ENCODE data around the gene VASH1.
A peak's percentile ranks its signal among the peaks of the same experiment; 100 is the strongest.
"Not testable (repeated sequence)": the region's sequence is repeated elsewhere in the genome, so short reads cannot be mapped to it uniquely, and the experiment has no call there.

VASH1 gene

DNA sequence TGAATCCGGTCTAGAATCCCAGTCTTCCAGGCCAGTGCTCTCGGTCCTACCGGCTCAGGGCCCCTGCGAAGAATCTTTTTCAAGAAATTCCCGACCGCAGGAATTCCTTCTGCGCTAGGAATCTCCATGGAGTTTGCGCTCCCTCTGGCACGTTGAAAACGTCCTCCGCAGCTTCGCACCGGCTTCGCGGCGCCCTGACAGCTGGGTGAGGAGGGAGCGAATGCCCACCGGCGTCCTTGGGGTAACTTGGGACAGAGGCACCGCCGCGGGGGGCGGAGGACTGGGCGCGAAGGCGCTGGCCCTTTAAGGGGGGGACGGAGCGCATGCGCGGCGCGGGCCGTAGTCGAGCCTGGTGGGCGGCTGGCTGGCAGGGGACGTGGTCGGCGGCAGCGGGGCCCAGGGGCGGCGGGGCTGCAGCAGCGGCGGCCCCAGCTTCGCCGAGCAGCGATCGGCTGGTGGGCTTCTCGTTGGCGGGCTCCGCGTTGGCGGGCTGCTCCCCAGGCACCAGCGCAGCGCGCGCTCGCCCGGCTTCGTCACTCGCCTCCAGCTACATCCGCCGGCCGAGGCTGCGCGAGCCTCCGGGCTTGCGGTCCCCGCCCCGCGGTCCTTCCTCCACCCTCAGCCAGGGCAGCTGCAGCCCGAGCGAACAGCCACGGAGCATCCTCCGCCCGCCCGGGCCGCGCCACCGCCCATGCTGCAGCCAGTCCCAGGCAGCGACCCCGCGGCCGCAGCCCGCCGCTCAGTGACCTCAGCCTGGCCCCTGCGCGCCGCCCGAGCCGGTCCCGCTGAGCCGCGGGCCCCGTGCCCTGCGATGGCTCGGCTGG is at the start of gene VASH1:
Gene VASH1 (plus strand): TSS at position 333 of the 824 bp plus-strand sequence. CDS start 1,354 bp downstream, outside the sequence.
- peak; percentile 87 for DNase-seq

DNA sequence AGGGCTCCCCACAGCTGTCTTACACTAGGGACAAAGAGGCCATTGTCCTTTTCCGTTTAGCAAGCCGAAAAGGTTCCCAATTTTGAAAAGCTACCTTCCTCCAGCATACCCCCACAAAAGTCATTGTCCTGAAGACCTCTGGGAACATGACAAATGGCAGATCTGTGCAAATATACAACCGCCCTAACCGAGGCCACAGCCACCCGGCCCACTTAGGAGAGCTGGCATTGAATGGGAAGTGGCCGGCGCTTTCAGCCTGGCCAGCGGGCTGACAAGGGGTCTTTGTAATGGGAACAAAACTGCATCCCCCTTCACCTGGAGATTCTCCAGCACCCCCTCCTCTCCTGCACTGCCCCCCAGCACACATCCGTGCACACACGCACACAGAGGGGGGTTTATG is 48.1 kb upstream of the VASH1 start:
- peak; percentile 41 for DNase-seq

DNA sequence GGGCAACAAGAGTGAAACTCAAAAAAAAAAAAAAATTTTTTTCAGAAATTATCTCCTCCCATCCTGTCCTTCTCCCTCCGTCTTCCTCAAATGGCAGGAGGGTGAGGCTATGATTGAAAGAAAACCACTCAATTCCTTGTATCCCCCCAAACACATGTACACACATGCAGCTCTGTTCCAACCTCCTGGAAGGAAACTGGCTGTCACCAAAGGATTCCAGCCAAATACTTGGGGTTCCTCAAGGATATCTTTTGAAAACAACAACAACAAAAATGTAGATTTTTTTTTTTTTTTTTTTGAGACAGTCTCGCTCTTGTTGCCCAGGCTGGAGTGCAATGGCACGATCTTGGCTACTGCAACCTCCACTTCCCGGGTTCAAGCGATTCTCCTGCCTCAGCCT is 46.8 kb upstream of the VASH1 start:
- DNase-seq: no peak

DNA sequence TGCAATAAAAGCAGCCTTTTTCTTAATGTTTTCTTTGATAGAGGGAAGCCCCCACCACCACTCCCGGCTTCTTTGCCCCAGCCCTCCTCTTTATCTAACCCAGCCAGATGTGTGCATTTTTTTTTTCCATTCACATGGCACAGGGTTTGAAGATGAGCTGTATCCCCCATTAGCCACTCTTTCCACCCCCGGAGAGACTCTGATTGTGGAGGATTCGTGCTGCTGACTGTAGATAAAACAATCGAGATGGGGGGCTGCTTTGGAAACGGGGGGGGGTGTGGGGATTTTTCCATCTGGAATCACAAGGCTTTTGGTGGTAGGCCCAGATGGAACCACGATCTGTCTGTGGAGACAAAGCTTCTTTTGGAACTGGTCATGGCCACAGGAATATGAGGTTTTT is 46.2 kb upstream of the VASH1 start:
- DNase-seq: no peak

DNA sequence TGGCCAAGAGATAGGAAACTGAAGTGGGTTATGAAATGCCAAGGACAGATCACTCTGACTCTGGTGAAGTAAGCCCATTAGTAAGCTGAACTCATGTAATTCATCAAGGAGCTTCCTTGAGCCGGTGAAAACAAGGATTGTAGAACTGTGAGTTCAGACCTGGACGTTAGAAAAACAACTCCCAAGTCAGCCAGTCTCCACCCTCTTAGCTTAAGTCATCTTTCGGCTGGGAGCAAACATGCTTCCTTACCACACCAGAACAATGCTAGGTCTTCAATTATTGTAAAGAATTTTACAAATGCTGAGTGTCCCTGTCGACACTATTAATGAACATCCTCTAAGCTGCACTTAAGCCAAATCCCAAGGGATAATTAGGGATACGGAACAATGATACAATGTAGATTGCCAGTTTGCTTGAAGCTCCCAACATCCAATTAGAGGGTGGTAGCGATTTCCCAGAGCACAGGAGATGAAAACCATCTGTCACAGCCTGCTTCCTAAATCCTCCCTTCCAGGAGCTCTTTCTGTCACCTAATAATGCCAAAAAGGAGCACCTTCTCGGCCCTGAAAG is 45.7 kb upstream of the VASH1 start:
- peak; percentile 13 for DNase-seq

DNA sequence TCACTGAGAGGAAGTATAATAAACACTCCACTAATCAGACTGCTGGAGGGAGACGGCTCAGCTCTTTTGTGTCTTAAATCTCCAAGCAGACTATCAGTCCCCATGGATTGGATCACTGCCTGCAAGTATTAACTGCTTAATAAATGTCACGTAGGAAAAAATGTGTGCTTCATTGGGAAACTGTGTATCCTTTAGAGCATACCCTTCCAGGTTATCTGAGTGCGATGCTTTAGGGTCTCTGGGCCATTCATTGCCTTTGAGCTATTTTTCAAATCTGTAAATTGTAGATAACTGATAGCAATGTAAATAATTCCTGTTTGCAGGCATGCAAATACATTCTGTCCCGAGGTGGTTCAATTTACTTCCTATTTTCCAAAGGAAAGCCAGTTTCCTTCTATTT is 45.0 kb upstream of the VASH1 start:
- no peak for DNase-seq

DNA sequence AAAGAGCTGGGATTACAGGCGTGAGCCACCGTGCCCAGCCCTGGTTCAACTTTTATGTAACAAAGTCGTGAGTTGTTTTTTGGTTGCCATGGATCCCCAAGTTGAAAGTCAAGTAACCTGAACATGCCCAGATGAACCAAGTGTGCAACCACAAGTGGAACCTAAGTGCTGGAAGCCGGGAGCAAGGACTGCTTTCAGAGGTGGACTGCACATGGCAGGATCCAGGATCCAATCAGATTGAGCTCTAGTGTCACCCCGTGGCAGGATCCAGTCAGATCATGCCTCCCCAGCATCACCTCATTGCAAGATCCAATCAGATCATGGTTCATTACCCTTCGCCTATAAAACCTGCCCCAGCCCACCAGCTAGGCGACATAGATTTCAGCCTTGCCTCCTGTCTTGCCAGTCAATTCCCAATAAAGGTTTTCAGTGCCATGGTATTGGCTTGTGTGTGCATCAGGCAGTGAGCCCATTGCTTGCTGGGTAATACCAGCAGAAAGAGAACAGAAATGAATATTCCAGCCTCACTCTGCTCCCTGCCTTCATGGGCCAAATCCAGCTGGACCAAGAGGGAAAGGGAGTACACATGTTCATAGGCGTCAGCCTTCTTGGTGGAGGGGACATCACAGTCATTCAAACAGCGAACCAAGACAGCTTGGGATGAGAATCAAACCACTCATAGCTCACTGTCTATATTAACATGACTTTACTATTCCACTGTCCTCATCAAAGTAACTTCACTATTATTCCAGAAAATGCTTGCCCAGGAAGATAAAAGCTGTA is 43.6 kb upstream of the VASH1 start:
- peak; percentile 42 for DNase-seq

DNA sequence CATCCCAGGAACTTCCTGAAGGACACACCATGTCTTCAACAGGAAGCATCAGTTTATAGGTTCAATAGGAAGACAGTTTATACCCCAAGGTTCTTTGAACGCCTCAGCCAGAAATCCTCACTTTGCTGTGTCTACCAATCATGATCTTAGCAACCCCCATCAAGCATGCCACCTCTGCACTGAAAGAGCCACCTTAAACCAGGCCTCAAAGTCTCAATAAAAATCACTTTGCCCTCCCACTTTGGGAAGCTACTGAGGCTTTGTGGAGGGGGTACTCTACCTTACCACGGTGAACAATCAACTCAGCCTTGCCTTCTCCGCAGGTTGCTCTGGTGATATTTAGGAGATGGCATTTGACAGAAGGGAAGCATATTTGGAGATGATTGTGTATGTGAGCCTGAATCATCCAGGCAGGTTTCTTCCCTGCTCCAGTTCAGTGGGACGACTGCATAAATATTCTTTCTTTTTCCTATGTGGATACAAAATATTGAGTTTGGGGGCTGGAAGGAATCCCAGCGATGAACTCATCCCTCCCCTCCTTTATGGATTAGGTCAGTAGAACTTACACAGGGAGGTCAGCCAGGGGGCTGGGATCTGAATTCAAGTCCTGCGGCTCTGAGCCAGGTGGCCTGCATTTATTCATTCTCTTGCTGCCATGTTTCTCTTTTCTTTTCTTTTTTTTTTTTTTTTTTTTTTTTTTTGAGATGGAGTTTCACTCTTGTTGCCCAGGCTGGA is 42.8 kb upstream of the VASH1 start:
- peak; percentile 28 for DNase-seq

DNA sequence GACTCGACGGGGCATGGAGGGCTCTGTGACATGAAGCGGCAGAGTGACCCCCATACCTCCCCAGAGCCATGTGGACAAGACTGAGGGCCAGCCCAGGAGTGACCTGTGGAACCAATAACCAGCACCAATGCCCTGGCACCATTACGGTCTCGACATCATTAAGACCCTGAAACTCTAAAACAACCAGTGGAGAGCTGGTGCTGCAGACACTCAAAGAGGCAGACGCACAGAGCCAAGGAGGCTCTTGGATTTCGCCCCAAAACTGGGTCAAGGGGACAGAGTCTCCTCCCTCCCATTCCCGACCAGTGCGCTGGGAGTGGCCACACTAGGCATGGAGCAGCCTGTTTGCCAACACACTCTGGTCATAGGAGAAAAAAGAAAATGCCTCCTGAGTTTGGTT is 41.6 kb upstream of the VASH1 start:
- peak; percentile 32 for DNase-seq

DNA sequence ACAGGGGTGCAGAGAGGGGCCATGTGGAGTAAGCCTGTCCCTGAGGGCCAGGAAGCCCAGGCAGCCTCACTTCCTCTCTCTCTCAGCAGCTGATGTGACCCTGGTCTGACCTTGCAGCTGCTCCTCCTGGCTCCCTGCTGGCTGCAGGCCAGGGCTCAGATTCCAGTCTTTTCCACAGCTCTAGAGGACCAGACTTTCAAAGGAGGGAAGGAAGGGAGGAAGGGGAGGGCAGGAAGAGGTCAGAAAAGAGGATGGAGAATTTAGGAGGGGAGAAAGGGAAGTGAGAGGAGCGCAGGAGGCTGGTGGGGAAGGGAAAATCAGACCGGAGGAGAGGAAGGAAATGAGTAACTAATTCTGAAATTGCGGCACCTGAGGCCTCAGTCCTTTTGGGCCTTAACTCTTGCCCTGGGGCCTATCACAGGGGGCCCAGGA is 40.9 kb upstream of the VASH1 start:
- DNase-seq: peak; percentile 54

DNA sequence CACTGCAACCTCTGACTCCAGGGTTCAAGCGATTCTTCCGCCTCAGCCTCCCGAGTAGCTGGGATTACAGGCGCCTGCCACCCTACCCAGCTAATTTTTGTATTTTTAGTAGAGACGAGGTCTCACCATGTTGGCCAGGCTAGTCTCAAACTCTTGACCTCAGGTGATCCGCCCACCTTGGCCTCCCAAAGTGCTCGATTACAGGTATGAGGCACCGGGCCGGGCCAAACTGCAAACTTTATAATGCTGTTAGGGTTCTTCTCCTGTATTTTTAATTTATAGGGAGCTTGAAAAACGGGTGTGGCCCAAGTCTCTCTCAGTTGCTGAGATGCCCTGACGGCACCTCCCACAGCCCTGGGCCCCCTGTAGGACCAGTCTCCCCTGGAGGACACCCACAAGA is 39.8 kb upstream of the VASH1 start:
- not testable (repeated sequence) for DNase-seq

DNA sequence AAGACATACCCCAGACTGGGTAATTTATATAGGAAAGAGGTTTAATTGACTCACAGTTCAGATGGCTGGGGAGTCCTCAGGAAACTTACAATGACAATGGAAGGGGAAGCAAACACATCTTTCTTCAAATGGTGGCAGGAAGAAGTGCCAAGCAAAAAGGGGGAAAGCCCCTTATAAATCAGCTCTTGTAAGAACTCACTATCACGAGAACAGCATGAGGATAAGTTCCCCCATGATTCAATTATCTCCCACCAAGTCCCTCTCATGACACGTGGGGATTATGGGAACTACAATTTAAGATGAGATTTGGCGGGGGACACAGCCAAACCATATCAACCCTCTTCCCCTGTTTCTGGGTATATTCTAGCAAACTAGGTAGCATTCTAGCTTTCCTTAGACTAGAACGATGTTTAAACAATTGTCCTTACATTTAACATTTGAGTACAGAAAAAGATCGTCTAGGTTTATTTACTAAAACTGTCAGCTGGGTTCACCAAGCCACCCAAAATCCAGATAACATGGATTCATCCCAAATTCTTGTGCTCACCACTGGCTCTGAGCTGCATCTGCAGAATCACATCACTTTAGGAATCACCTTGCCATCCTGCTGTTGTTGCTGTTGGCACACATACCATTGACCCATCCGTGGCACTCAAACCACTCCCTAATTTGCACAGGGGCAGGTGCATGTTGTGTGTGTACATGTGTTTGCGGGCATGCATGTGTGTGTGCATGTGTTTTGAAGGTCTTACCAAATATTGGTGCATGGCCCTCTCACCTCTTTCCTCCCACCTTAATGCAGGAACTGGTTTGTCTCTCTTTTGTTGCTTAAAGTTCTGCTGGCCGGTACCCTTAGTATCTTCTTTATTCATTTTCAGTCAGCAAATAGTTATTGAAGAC is 36.4 kb upstream of the VASH1 start:
- DNase-seq: no peak

DNA sequence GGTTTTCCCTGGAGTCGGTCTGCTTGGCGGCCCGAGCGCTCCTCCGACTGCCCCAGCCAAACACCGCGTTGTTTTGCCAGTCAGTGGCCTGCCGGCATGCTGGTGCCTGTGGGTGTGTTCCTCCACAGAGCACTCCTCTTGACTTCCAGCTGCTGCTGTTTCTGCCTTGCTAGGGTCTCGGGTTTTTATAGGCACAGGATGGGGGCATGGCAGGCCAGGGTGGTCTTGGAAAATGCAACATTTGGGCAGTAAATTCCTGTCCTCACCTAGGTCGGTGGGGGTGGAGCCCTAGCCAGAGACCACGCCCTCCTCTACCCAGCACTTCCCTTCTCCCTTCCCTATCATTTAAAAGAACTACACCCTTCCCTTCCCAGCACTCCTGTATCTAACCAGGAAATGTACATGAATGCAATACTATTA is 34.7 kb upstream of the VASH1 start:
- DNase-seq: no peak

DNA sequence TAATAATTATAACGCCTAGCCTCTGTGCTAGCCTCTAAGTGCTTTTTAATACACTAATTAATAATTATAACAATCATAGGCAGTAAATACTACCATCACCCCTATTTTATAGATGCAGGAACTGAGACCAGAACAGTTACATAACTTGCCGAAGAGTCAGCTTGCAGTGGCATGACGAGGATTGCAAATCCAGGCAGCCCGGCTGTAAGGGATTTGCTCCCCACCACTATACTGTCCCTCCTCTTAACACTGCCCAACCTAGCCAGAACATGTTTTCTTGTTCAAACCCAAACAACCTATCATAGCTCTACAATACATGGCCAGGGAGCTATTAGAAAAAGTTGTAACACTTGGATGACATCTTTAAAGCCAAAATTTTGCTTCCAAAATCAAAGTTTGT is 33.9 kb upstream of the VASH1 start:
- no peak for DNase-seq

DNA sequence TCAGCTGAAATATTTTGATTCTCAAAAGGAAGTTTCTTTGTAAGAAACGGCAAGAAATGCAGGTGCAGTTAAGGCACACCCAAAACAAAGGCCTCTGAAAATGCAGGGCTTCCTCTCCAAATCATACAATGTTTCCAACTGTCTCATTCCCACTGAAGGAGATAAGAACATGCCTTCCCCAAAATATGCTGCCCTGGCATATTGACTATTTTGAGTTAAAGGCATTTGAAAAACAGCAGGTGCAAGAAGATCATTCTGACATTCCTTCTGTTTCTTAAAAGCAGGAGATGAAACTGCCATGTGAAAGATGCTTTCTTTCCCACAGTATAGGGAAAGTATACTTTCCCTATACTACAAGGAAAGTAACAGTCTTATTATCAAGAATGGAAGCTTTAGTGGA is 33.4 kb upstream of the VASH1 start:
- no peak for DNase-seq

DNA sequence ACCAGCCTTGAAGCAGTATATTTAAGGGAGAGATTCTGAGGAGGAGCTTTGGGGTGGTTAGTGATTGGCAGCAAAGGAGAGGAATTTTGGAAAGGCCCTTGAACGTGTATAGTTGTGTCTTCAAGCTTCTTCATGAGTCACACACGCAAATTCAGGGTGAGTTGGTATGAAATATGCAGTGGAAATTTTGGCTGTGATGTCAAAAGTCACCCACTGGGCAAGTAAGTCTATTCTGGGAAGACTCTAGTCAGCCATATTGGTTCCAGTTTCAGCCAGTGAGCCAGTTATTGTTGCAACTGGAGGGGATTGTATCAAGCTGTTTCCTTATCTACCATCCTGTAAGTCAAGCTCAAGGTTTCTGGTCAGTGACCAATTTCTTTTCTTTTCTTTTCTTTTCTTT is 32.0 kb upstream of the VASH1 start:
- DNase-seq: no peak

DNA sequence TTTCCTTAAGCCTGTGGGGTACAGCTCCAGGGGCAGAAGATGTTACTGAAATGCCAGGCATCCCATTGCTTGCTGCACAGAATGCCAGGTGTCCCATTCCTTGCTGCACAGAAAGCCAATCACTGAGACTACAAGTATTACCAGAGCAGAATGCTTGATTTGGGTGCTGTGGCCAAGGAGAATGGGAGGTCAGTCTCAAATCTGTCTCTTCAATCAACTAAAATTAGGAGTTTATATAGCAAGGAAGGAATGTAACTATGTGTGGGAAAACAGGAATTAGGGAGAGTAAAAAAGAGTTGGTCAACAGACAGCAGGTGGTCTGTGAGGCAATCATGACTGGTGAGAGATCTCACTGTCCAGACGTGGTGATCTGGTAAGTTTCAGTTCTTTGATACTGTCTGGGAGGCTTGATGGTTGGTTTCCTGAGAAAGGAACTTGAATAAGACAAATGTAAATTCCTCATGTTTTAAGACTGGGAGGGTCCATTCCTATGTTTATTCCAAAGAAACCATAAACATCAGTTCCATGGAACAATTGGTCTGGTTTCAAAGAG is 31.2 kb upstream of the VASH1 start:
- DNase-seq: no peak

DNA sequence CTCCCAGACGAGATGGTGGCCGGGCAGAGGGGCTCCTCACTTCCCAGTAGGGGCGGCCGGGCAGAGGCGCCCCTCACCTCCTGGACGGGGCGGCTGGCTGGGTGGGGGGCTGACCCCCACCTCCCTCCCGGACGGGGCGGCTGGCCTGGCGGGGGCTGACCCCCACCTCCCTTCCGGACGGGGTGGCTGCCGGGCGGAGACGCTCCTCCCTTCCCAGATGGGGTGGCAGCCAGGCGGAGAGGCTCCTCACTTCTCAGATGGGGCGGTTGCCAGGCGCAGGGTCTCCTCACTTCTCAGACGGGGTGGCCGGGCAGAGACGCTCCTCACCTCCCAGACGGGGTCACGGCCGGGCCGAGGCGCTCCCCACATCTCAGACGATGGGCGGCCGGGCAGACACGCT is 26.8 kb upstream of the VASH1 start:
- DNase-seq: not testable (repeated sequence)

DNA sequence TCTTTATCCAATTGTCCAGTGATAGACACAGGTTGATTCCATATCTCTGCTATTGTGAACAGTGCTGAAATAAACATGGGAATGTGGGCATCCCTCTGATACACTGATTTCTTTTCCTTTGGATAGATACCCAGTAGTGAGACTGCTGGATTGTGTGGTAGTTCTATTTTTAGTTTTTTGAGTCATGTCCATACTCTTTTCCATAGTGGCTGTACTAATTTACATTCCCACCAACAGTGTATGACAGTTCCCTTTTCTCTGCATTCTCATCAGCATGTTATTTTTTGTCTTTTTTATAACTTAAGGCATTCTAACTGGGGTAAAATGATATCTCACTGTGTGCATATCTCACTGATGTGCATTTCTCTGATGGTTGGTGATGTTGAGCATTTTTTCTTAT is 24.8 kb upstream of the VASH1 start:
- no peak for DNase-seq

DNA sequence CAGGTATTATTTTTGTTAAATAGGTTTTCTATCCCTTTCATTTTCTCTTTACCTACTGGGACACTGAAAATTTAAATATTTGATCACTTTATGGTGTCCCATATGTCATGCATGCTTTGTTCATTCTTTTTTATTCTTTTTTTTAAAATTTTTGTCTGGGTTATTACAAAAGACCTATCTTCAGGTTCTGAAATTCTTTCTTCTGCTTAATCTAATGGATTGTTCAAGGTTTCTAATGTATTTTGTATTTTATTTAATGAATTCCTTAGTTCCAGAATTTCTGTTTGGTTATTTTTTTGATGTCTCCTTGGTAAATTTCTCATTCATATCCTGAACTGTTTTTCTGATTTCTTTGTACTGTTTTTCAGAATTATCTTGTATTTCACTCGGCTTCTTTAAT is 20.2 kb upstream of the VASH1 start:
- no peak for DNase-seq

DNA sequence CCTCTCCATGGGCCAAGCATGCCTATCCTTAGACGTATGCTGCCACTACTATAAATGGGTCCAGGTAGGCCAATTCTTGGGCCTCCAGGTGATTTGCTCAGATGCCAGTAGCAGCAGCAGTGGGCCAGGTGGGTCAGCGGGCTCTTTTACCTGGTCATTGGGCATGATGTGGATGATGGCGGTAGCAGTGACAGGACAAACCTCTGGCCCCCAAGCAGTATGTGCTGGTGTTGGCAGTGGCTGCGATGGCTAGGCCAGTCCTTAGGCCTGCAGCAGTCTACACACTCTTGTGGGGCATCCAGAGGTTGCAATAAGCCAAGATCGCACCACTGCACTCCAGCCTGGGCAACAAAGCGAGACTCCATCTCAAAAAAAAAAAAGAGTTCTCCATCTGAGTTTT is 19.1 kb upstream of the VASH1 start:
- no peak for DNase-seq

DNA sequence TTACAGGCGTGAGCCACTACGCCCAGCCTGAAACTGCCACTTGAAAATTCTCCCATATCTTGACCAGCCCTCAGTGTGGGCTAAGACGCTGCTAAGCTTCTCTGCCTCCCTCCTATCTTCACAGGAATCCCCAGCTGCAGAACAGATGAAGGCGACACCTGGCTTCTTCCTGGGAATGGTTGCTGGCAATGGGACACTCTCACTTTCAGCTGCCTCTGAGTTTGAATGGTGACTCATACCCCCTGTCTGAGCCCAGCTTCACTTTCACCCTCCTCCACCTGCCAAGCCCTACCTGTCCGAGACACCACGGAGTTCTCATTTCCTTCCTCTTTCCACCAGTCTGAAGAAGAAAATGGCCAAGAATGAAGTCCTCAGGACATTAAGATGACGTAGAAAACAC is 18.3 kb upstream of the VASH1 start:
- DNase-seq: no peak
